Measurements from ENCODE around the gene SLC45A1.

The SLC45A1 gene

GRCh38 chr1:8356256-8357209 is 38.6 kb downstream of the SLC45A1 start:
- no peak for DNase-seq

- no peak for DNase-seq
Measured at GRCh38 chr1:8357329-8358101, 39.6 kb downstream of the SLC45A1 start.

- no peak for DNase-seq
Measured at GRCh38 chr1:8358241-8358896, 40.5 kb downstream of the SLC45A1 start.

- DNase-seq = no peak
Measured at GRCh38 chr1:8358897-8359616, 41.1 kb downstream of the SLC45A1 start.

GRCh38 chr1:8359617-8360481 is 41.9 kb downstream of the SLC45A1 start:
- DNase-seq = no peak

GRCh38 chr1:8360493-8361197 is 42.7 kb downstream of the SLC45A1 start:
- no peak for DNase-seq

GRCh38 chr1:8361198-8361849 is 43.4 kb downstream of the SLC45A1 start:
- DNase-seq = no peak

GRCh38 chr1:8362701-8363101 is 44.8 kb downstream of the SLC45A1 start:
- DNase-seq = no peak

GRCh38 chr1:8363186-8363766 is 45.4 kb downstream of the SLC45A1 start:
- DNase-seq = no peak

- DNase-seq = no peak
Measured at GRCh38 chr1:8363767-8364301, 45.9 kb downstream of the SLC45A1 start.

- DNase-seq = no peak
Measured at GRCh38 chr1:8364528-8365442, 46.9 kb downstream of the SLC45A1 start.

- no peak for DNase-seq
Measured at GRCh38 chr1:8365661-8366362, 47.9 kb downstream of the SLC45A1 start.

- DNase-seq = no peak
Measured at GRCh38 chr1:8367571-8368194, 49.8 kb downstream of the SLC45A1 start.

GRCh38 chr1:8368956-8369639 is 51.2 kb downstream of the SLC45A1 start:
- no peak for DNase-seq

GRCh38 chr1:8370046-8370881 is 52.4 kb downstream of the SLC45A1 start:
- no peak for DNase-seq

GRCh38 chr1:8370905-8371315 is 53.0 kb downstream of the SLC45A1 start:
- no peak for DNase-seq
